ENCODE data around the gene GRIA4. TPM values are rescaled to one million over a fixed set of nuclear protein-coding genes. Genes with fewer than 3 reads are reported as not detected.

GRIA4 gene
- total and polyA plus RNA-seq, 2 of the 13 experiments (the other 11 are each of a cell fraction or from before 2014, with no cell fraction given), result not detected

DNA sequence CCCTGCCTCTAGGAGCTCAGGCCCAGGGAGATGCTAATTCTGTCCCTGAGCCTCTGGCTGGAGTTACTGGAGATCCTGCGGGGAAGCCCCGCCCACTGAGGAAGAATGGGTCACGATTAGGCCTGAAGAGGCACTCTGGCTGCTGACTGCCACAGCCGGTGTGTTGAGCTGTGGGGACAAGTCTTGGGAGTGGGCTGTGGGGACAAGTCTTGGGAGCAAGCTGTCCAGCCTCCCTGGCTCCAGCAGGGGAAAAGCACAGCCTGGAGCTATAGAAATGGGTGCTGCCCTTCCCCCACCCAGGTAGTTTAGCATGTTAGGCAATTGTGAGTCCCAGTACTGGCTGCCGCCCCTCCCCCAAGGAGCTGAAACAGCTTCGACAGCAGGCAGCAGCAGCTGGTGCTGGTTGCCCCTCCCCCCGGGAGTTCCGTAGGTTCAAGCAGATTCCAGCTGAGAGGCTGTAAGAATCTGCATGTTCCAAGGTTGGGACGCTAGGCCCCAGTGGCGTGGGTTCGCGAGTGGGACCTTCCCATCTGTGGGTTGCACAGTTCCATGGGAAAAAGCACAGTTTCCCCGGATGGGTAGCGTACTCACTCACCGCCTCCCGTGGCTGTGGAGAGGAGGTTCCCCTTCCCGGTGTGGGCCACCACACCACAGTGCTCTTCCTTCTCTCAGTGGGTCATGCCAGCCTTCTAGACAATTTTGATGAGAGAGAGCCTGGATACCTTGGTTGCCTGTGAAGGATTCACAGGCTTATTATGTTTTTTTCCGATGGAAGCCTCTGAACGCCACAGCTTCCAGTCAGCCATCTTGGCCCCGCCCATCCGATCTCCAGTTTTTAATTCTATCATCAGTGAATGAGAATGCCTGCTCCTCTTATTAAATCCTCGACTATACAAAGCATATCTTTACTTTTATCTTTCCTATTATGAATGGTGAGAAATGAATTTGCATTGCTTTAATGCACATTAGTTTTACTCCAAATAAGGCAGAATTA, 350.7 kb downstream of the GRIA4 start:
- H3K4me2 ChIP-seq (ENCODE audit: low read depth, low read length), result peak overlapping the region; percentile 14; the same call in 1 of the 2 replicates
- H3K9ac ChIP-seq (ENCODE audit: insufficient read depth, low read depth, low read length), result no peak overlapping the region
- intact Hi-C loops (cut with micrococcal nuclease; ENCODE audit: unreplicated experiment), result no loop called here
- DNase-seq (ENCODE audit: low spot score), result peak; percentile 2
- H2AFZ ChIP-seq (ENCODE audit: low read length), result no peak overlapping the region
- no peaks in the 10 kb centered on the region; a peak in 1 of 5 replicates for H3K27me3 ChIP-seq (ENCODE audit: control insufficient read depth in 1 of 2, insufficient read depth in 2 of 2, low read length in 2 of 2)
- H4K20me1 ChIP-seq (ENCODE audit: insufficient read depth, low read length), result no peaks in the 10 kb centered on the region
- ChIA-PET CTCF (ENCODE audit: low intra/inter-chr PET ratio, low total read pairs) (no interaction called here), POLR2A (no interaction called here)
- no peak for FAIRE-seq
- 52% methylated on average over 19 of the region's 22 CpGs for WGBS (ENCODE audit: low lambda C conversion rate)
- TF ChIP-seq ZNF224 (CRISPR knock-in tag; IDR thresholded peaks at IDR 0.05), result no peak
- TF ChIP-seq, protein P1, sequence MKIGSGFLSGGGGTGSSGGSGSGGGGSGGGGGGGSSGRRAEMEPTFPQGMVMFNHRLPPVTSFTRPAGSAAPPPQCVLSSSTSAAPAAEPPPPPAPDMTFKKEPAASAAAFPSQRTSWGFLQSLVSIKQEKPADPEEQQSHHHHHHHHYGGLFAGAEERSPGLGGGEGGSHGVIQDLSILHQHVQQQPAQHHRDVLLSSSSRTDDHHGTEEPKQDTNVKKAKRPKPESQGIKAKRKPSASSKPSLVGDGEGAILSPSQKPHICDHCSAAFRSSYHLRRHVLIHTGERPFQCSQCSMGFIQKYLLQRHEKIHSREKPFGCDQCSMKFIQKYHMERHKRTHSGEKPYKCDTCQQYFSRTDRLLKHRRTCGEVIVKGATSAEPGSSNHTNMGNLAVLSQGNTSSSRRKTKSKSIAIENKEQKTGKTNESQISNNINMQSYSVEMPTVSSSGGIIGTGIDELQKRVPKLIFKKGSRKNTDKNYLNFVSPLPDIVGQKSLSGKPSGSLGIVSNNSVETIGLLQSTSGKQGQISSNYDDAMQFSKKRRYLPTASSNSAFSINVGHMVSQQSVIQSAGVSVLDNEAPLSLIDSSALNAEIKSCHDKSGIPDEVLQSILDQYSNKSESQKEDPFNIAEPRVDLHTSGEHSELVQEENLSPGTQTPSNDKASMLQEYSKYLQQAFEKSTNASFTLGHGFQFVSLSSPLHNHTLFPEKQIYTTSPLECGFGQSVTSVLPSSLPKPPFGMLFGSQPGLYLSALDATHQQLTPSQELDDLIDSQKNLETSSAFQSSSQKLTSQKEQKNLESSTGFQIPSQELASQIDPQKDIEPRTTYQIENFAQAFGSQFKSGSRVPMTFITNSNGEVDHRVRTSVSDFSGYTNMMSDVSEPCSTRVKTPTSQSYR (CRISPR knock-in tag; IDR thresholded peaks at IDR 0.05; ENCODE audit: borderline replicate concordance), result peak; percentile 86; the same call in 1 of the 2 replicates
- H3K79me2 ChIP-seq (ENCODE audit: insufficient read depth, low read length), result no peaks in the 10 kb centered on the region
- H3K4me1 ChIP-seq (ENCODE audit: insufficient read depth, low read length), result no peaks in the 10 kb centered on the region
- no peak overlapping the region for H3K4me3 ChIP-seq (replicated peaks in 1 of 3; ENCODE audit: insufficient read depth in 1 of 3, low read depth in 2 of 3, low read length in 3 of 3)
- no TSS peak for BruUV-seq (replicated peaks)
- H3K36me3 ChIP-seq (replicated peaks in 1 of 2; ENCODE audit: control insufficient read depth in 1 of 2, insufficient read depth in 2 of 2, low read length in 2 of 2), result no peaks in the 10 kb centered on the region
- no peak for ATAC-seq
- in situ Hi-C loops (cut with HindIII; ENCODE audit: extremely low pct_ligation_motif_present, low pct_unique_long_range_greater_than_20kb), result no loop called here
- no peak overlapping the region for H3K27ac ChIP-seq (ENCODE audit: extremely low read length, insufficient read depth, low read length)
- no peaks in the 10 kb centered on the region for H3K9me3 ChIP-seq (ENCODE audit: low read length)
